ENCODE results near the gene RAPH1. TPM values are rescaled to one million over a fixed set of nuclear protein-coding genes. Genes with fewer than 3 reads are reported as not detected.

Gene RAPH1
- total RNA-seq, 1 experiment from 2014 or later: 126 TPM

DNA sequence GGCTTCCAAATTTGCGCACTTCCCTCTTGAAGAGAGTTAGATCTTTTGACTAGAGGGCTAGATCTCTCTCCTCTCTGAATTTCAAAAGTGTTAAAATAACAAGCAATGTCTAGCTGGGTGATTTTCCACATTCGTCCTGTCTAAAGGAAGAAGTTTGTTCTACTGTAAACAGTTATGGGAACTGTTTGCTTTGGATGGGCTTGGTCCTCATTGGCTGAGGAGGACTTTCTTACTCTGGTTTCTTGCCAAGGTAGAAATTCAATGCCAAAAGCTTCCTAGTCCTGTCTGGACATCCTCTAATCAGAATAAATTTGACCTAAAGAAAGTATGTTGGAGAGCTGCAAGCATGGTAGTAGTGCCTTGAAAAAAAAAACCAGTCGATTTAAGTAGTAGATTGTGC, 47.4 kb upstream of the RAPH1 start:
- intact Hi-C loops (cut with micrococcal nuclease; ENCODE audit: unreplicated experiment): no loop called here
- TF ChIP-seq, protein P1, sequence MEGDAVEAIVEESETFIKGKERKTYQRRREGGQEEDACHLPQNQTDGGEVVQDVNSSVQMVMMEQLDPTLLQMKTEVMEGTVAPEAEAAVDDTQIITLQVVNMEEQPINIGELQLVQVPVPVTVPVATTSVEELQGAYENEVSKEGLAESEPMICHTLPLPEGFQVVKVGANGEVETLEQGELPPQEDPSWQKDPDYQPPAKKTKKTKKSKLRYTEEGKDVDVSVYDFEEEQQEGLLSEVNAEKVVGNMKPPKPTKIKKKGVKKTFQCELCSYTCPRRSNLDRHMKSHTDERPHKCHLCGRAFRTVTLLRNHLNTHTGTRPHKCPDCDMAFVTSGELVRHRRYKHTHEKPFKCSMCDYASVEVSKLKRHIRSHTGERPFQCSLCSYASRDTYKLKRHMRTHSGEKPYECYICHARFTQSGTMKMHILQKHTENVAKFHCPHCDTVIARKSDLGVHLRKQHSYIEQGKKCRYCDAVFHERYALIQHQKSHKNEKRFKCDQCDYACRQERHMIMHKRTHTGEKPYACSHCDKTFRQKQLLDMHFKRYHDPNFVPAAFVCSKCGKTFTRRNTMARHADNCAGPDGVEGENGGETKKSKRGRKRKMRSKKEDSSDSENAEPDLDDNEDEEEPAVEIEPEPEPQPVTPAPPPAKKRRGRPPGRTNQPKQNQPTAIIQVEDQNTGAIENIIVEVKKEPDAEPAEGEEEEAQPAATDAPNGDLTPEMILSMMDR (IDR thresholded peaks at IDR 0.05; ENCODE audit: unreplicated experiment): no peak
- no peak for DNase-seq
- CTCF ChIA-PET: interaction anchor here (0.6 to 0.7 kb wide), 2 partner anchors 73 to 111 kb away, joined by 3 to 4 read pairs; no protein-coding TSS in a partner anchor
- H3K36me3 Mint-ChIP-seq (ENCODE audit: insufficient read depth, unreplicated experiment): peaks cover 9% of the 10 kb centered on the region
- H3K4me3 Mint-ChIP-seq (ENCODE audit: low read depth, unreplicated experiment): no peak overlapping the region
- no peaks in the 10 kb centered on the region for H3K27me3 Mint-ChIP-seq (ENCODE audit: unreplicated experiment)
- H3K27ac Mint-ChIP-seq (ENCODE audit: unreplicated experiment): peak overlapping the region; percentile 12
- no peaks in the 10 kb centered on the region for H3K9me3 Mint-ChIP-seq (ENCODE audit: low read depth, unreplicated experiment)
- H3K4me1 Mint-ChIP-seq (ENCODE audit: low read depth, unreplicated experiment): peaks cover 61% of the 10 kb centered on the region
- BruUV-seq (replicated peaks): no TSS peak

DNA sequence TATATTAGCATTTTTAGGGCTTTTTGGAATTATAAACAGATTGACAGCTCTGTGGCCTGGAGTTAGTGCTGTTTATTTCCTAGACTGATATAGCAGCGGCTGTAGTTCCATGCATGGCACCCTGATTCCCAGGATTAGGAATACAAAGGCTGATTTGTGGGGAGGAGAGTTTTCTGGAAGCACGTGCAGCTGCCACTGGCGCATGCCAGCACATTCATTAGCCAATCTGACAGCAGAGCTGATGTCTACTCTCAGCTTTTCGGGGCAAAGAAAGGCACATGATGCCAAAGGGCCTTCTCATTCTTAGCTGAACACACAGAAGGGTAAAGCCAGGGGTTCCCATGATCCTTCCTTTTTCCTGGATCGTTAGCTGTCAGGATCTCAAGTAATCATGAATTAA, 45.7 kb upstream of the RAPH1 start:
- Mint-ChIP-seq H3K27me3 (ENCODE audit: unreplicated experiment) (no peaks in the 10 kb centered on the region), H3K4me1 (ENCODE audit: low read depth, unreplicated experiment) (peaks cover 58% of the 10 kb centered on the region), H3K4me3 (ENCODE audit: low read depth, unreplicated experiment) (no peak overlapping the region), H3K36me3 (ENCODE audit: insufficient read depth, unreplicated experiment) (peaks cover 9% of the 10 kb centered on the region), H3K9me3 (ENCODE audit: low read depth, unreplicated experiment) (no peaks in the 10 kb centered on the region), H3K27ac (ENCODE audit: unreplicated experiment) (no peak overlapping the region)
- TF ChIP-seq, protein P1 (IDR thresholded peaks at IDR 0.05; ENCODE audit: unreplicated experiment): no peak
- intact Hi-C loops (cut with micrococcal nuclease; ENCODE audit: unreplicated experiment): no loop called here
- DNase-seq: no peak
- CTCF ChIA-PET: no interaction called here
- BruUV-seq (replicated peaks): no TSS peak

DNA sequence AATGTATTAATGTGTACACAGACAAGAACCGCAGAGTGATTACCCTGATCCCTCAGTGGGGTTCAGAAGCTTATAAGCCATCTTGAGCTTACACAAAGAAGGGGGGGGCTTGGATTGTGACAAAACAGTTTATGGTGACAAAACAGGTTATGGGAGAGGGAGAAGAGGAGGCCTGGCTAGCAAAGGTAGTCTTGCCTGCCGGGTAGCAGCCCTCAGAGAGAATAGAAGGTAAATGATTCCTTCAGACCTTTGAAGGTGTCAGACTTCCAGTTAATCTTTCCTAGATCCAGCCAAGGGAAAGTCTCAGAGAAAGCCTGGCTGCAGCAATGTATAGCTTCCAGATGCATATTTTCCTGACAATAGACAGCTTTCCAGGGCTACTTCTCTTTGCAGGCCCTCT, 44.6 kb upstream of the RAPH1 start:
- CTCF ChIA-PET: interaction anchor here (0.6 to 1.0 kb wide), 4 partner anchors 36 to 69 kb away, joined by 3 to 5 read pairs (median 4); no protein-coding TSS in a partner anchor
- intact Hi-C loops (cut with micrococcal nuclease; ENCODE audit: unreplicated experiment): loop anchor here (2.0 to 5.0 kb wide), 4 partner anchors 45 to 235 kb away; partner anchors contain the start of gene RAPH1
- H3K27me3 Mint-ChIP-seq (ENCODE audit: unreplicated experiment): no peaks in the 10 kb centered on the region
- no TSS peak for BruUV-seq (replicated peaks)
- H3K4me1 Mint-ChIP-seq (ENCODE audit: low read depth, unreplicated experiment): peaks cover 59% of the 10 kb centered on the region
- peak overlapping the region; percentile 57 for H3K4me3 Mint-ChIP-seq (ENCODE audit: low read depth, unreplicated experiment)
- peak; percentile 29 for DNase-seq
- peak overlapping the region; percentile 97 for H3K27ac Mint-ChIP-seq (ENCODE audit: unreplicated experiment)
- TF ChIP-seq, protein P1 (IDR thresholded peaks at IDR 0.05; ENCODE audit: unreplicated experiment): no peak
- peaks cover 9% of the 10 kb centered on the region for H3K36me3 Mint-ChIP-seq (ENCODE audit: insufficient read depth, unreplicated experiment)
- no peaks in the 10 kb centered on the region for H3K9me3 Mint-ChIP-seq (ENCODE audit: low read depth, unreplicated experiment)

DNA sequence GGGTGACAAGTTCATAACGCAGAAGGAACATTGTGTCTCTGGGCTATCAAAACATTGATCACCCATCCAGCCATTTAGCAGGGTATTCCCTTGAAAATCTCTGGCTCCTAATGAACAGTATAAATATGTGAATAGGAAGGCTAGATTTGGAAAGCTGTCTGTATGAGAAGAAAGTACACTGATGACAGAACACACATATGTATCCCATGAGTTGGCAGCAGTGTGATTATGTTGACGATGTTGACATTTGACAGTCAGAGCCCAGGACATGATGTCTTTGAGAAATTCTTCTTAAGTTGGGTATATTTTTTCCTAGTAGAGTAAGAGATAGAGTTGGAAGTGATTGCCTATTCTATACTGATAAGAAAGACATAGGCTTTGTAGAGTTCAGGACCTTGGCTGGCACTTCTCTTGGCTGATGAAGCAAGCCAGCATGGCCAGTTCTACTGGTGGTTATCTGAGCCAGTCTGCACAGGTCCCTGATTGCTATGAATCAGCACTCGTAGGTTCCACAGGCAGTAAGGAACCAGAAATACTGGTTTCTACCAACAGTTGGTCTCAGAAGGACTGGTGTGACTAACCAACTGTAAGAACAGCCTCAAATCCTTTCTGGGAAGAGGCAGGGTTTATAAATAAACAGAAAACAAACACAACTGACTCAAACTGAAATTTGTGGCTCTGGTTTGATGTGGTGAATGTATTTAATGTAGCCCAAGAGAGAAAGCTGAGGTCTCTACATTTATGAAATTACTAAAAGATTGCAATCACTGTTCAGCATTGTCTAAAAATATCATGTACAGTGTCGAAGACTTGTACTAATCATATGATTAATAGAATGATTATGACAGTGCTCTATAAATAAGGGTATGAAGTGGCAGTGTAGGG, 43.9 kb upstream of the RAPH1 start:
- TF ChIP-seq, protein P1 (IDR thresholded peaks at IDR 0.05; ENCODE audit: unreplicated experiment): no peak
- peak overlapping the region; percentile 97 for H3K27ac Mint-ChIP-seq (ENCODE audit: unreplicated experiment)
- CTCF ChIA-PET: interaction anchor here (0.7 to 1.0 kb wide), 3 partner anchors 36 to 70 kb away, joined by 3 to 4 read pairs (median 3); no protein-coding TSS in a partner anchor
- H3K36me3 Mint-ChIP-seq (ENCODE audit: insufficient read depth, unreplicated experiment): peaks cover 9% of the 10 kb centered on the region
- H3K27me3 Mint-ChIP-seq (ENCODE audit: unreplicated experiment): no peaks in the 10 kb centered on the region
- H3K4me3 Mint-ChIP-seq (ENCODE audit: low read depth, unreplicated experiment): peak overlapping the region; percentile 57
- no peaks in the 10 kb centered on the region for H3K9me3 Mint-ChIP-seq (ENCODE audit: low read depth, unreplicated experiment)
- no TSS peak for BruUV-seq (replicated peaks)
- intact Hi-C loops (cut with micrococcal nuclease; ENCODE audit: unreplicated experiment): loop anchor here (2.0 to 5.0 kb wide), 4 partner anchors 44 to 236 kb away; partner anchors contain the start of gene RAPH1
- H3K4me1 Mint-ChIP-seq (ENCODE audit: low read depth, unreplicated experiment): peaks cover 55% of the 10 kb centered on the region
- peak; percentile 79 for DNase-seq

Measured in Calu3 (cell line).